Loucy (cell line): Measurements from ENCODE around the gene BMI1.
A peak's percentile ranks its signal among the peaks of the same experiment; 100 is the strongest.

Source experiments
- H2AFZ ChIP-seq: fragments of 200-600 bp; sonication (generic); 2 replicates; pipeline ENCODE4 v1.6.0; 2016; ENCODE audit warnings: antibody characterized with exemption, mild to moderate bottlenecking, low read length, moderate library complexity
- H3F3A ChIP-seq: fragments of 200-600 bp; 2 replicates; pipeline ENCODE4 v1.6.0; 2016; ENCODE audit warnings: antibody characterized with exemption, low read depth, mild to moderate bottlenecking
- H3K27me3 ChIP-seq: fragments of 200-600 bp; sonication (generic); 2 replicates; pipeline ENCODE4 v1.6.1; 2014; ENCODE audit warnings: low read length, mild to moderate bottlenecking; ENCODE audit not compliant: insufficient read depth, poor library complexity, severe bottlenecking
- H3K36me3 ChIP-seq: fragments of 200-600 bp; sonication (generic); 2 replicates; pipeline ENCODE4 v1.6.1; 2016; ENCODE audit warnings: low read length; ENCODE audit not compliant: insufficient read depth
- H3K4me1 ChIP-seq: fragments of 200-600 bp; sonication (generic); 2 replicates; pipeline ENCODE4 v1.5.1; 2014; ENCODE audit warnings: low read length, mild to moderate bottlenecking; ENCODE audit not compliant: insufficient read depth, poor library complexity, severe bottlenecking
- H3K4me2 ChIP-seq: fragments of 200-600 bp; sonication (generic); 2 replicates; pipeline ENCODE4 v1.6.0; 2014; ENCODE audit warnings: antibody characterized with exemption, low read length, low read depth, mild to moderate bottlenecking; ENCODE audit not compliant: poor library complexity, severe bottlenecking
- H3K4me3 ChIP-seq: fragments of 200-600 bp; sonication (generic); 2 replicates; pipeline ENCODE4 v1.5.1; 2014; ENCODE audit warnings: low read length, mild to moderate bottlenecking, mixed read lengths; ENCODE audit not compliant: poor library complexity, severe bottlenecking
- H3K79me2 ChIP-seq: fragments of 200-600 bp; sonication (generic); 2 replicates; pipeline ENCODE4 v1.6.1; 2014; ENCODE audit warnings: low read length; ENCODE audit not compliant: insufficient read depth
- H3K9ac ChIP-seq: fragments of 200-600 bp; sonication (generic); 2 replicates; pipeline ENCODE4 v1.6.0; 2014; ENCODE audit warnings: mild to moderate bottlenecking, low read depth, low read length, moderate library complexity; ENCODE audit not compliant: poor library complexity, severe bottlenecking
- H3K9me2 ChIP-seq: fragments of 200-600 bp; sonication (generic); replicated peaks from 2 replicates; pipeline ENCODE4 v1.6.1; 2016; ENCODE audit warnings: low read depth, low read length, mixed read lengths
- H3K9me3 ChIP-seq: fragments of 200-600 bp; sonication (generic); 2 replicates; pipeline ENCODE4 v1.6.1; 2014; ENCODE audit warnings: mild to moderate bottlenecking, antibody characterized with exemption, low read length, low read depth; ENCODE audit not compliant: insufficient read depth
- H4K20me1 ChIP-seq: fragments of 200-600 bp; sonication (generic); 2 replicates; pipeline ENCODE4 v1.6.0; 2014; ENCODE audit warnings: antibody characterized with exemption, low read length, mild to moderate bottlenecking; ENCODE audit not compliant: insufficient read depth, poor library complexity, severe bottlenecking
- CTCF ChIP-seq: fragments of 200-600 bp; sonication (generic); conservative IDR thresholded peaks from 2 replicates; pipeline ENCODE4 v1.5.1; 2014; ENCODE audit warnings: mild to moderate bottlenecking, antibody characterized with exemption, low read length
- EZH2phosphoT487 ChIP-seq: fragments of 200-600 bp; IDR thresholded peaks from 2 replicates; pipeline ENCODE4 v1.6.1; 2018; ENCODE audit warnings: antibody characterized with exemption, mild to moderate bottlenecking, moderate library complexity, borderline replicate concordance

Gene BMI1

GRCh38 chr10:22323538-22324305 lies 2.8 kb downstream of the BMI1 start:
- peaks cover 32% of the 10 kb centered on the region for H4K20me1 ChIP-seq
- H3K79me2 ChIP-seq, result peaks cover 82% of the 10 kb centered on the region
- H2AFZ ChIP-seq, result no peak overlapping the region
- no peaks in the 10 kb centered on the region for H3K9me2 ChIP-seq
- peak overlapping the region; percentile 83 for H3K9ac ChIP-seq
- H3K4me1 ChIP-seq, result peaks cover 11% of the 10 kb centered on the region
- peaks cover 8% of the 10 kb centered on the region for H3K27me3 ChIP-seq
- peaks cover 29% of the 10 kb centered on the region for H3K36me3 ChIP-seq
- peak overlapping the region; percentile 75 for H3K4me2 ChIP-seq
- TF ChIP-seq EZH2phosphoT487 (no peak), CTCF (no peak)
- H3K4me3 ChIP-seq, result peak overlapping the region; percentile 80
- H3K9me3 ChIP-seq, result no peaks in the 10 kb centered on the region
- H3F3A ChIP-seq, result no peaks in the 10 kb centered on the region

GRCh38 chr10:22324413-22324812 lies 3.5 kb downstream of the BMI1 start:
- Histone ChIP-seq H3K79me2 (peaks cover 82% of the 10 kb centered on the region), H3K27me3 (peaks cover 8% of the 10 kb centered on the region), H3K4me3 (peak overlapping the region; percentile 80), H3K9me2 (no peaks in the 10 kb centered on the region), H3K36me3 (peaks cover 32% of the 10 kb centered on the region), H3K9ac (peak overlapping the region; percentile 83), H3K9me3 (no peaks in the 10 kb centered on the region), H3F3A (no peaks in the 10 kb centered on the region), H3K4me2 (peak overlapping the region; percentile 75), H4K20me1 (peaks cover 30% of the 10 kb centered on the region), H2AFZ (no peak overlapping the region), H3K4me1 (peaks cover 15% of the 10 kb centered on the region)
- TF ChIP-seq EZH2phosphoT487 (no peak), CTCF (no peak)

GRCh38 chr10:22324893-22325271 lies 4.0 kb downstream of the BMI1 start:
- Histone ChIP-seq H3K4me1 (peaks cover 17% of the 10 kb centered on the region), H3K9ac (peak overlapping the region; percentile 83), H3K36me3 (peaks cover 36% of the 10 kb centered on the region), H3K9me2 (no peaks in the 10 kb centered on the region), H3K9me3 (no peaks in the 10 kb centered on the region), H3K79me2 (peaks cover 82% of the 10 kb centered on the region), H3K4me2 (peak overlapping the region; percentile 75), H4K20me1 (peaks cover 30% of the 10 kb centered on the region), H3K27me3 (peaks cover 8% of the 10 kb centered on the region), H3F3A (no peaks in the 10 kb centered on the region), H3K4me3 (peak overlapping the region; percentile 80), H2AFZ (no peak overlapping the region)
- TF ChIP-seq CTCF (no peak), EZH2phosphoT487 (no peak)
